NCI-H1105 treated with DMSO at 0.1 percent for 48 hours (cell line): Measurements from ENCODE around the gene CDC34.

ENCODE experiments used
- DNase-seq: peaks from one replicate; lab custom pipeline; 2025; lab: John Stamatoyannopoulos, UW

Gene CDC34

DNA sequence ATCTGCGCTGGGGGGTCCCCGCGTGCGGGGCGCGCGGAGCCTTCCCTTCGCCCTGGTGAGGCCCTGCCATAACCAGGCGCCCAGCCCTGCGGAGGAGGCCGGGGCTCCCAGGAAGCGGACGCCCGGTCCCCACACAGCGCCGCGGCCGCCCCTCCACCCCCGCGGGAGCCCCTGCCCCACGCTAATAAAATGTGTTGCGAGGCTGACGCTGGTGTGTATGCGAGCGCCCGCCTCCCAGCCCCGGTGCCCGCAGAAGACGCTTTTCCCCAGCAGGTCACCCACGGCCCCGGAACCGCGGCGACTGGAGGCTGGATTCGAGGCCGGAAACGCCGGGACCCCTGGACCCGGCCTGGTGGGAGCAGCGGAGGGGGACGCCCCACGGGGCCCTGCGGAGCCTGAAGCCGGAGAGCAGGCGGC lies 12.1 kb upstream of the CDC34 start:
- no peak for DNase-seq

DNA sequence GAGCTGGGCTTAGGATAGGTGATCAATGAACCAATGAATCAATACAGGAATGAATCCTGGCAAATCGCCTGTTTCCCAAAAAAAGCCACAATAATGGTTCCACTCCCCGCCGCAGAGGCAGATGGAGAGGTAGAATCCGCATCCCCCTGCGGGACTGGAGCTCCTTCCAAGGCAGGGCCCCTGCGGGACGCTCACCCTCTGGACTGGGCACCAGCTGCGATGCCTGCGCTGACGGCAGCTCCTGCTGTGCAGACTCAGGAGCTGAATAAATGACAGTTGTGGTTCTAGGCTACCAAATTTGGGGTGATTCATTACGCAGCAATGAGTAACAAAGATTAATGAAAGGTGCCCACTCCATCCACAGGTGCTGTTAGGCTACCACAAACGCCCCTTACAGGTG lies 8.8 kb upstream of the CDC34 start:
- no peak for DNase-seq

DNA sequence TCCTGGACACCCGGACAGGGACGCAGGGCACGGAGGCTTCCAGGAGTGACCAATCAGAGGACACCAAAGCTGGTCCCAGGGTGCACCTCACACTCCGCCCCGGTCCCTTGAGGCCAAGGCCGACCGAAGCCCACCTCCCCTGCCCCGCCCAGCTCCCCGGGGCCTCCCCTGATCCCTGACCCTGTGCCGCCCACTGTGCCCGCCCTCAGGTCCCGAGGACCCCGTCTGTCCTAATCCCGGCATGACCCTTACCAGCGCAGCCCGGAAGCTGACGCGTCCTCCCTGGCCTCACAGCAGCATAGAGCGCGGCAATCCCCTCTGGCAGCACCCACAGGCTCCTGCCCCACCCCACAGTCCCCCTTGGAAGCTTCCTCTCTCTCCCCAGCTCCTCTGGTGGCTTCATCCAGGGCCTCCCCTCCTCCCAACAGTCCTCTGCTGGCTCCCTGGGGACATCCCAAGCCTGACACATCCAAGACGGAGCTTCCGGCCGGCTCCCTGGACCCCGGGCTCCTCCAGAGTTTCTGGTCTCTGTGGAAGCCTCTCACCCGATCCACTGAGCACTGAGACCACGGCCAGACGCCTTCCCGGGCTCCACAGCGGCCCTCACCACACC lies 7.4 kb upstream of the CDC34 start:
- no peak for DNase-seq

GRCh38 chr19:525029-525428 lies 6.5 kb upstream of the CDC34 start:
- no peak for DNase-seq

- no peak for DNase-seq
Measured at GRCh38 chr19:525857-526419, 5.6 kb upstream of the CDC34 start.

GRCh38 chr19:530134-531008 lies 1.2 kb upstream of the CDC34 start:
- DNase-seq, result no peak

DNA sequence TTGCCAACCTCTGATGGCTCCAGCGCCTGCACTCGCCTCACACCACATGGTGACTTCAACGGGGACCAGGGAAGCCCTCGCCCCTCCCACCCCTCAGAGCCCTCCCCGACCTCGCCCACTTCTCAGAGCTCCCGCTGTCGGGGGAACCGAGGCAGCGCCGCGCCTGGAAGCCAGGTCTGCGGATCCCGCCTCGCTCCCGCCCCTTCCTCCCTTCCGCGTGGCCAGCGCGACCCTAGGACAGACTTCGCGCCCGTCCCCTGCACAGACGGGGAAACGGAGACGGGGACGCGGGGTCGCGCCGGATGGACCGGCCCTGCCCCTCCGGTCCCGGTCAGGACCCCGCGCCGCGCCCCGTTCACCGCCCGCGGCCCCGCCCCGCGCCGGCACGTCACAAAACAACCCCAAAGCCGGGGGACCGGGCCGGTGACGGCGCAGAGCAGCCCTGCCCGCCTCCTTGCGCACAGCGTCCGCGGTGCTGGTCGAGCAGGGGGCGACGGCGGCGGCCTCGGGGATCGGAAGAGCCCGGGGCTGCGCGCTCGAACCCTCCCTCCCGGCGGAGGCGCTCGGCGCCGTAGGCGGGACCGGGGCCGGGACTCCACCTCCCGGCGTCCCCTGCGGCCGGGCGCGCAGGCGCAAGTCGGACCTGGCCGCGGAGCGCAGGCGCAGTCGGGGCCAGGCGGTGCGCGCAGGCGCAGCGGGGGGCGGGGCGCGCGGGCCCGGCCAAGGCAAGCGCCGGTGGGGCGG lies 379 bp upstream of the CDC34 start:
- peak; percentile 84 for DNase-seq

- DNase-seq, result peak; percentile 66
Measured at GRCh38 chr19:532561-533363, 1.2 kb downstream of the CDC34 start.

- DNase-seq, result no peak
Measured at GRCh38 chr19:533364-534058, 2.0 kb downstream of the CDC34 start.

GRCh38 chr19:534088-534487 lies 2.5 kb downstream of the CDC34 start:
- DNase-seq, result no peak

GRCh38 chr19:535017-535835 lies 3.7 kb downstream of the CDC34 start:
- no peak for DNase-seq

- no peak for DNase-seq
Measured at GRCh38 chr19:536031-536880, 4.7 kb downstream of the CDC34 start.

DNA sequence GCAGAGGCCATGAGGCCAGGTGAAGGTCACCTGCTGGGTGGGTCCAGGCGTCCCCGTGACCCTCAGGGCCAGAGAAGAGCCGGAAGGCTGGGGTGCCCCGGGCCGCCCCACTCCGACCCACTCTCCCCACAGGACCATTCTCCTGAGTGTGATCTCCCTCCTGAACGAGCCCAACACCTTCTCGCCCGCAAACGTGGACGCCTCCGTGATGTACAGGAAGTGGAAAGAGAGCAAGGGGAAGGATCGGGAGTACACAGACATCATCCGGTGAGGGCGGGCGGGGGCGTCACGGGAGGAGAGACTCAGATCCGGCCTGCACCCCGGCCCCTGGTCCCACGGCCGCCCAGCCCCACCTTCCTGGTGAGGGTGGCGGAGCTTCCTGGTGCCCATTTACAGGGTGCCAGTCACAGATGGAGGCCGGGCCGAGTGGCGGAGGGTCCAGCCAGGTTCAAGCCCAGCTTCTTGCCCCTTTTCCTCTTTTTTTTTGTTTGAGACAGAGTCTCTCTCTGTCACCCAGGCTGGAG lies 5.4 kb downstream of the CDC34 start:
- no peak for DNase-seq

DNA sequence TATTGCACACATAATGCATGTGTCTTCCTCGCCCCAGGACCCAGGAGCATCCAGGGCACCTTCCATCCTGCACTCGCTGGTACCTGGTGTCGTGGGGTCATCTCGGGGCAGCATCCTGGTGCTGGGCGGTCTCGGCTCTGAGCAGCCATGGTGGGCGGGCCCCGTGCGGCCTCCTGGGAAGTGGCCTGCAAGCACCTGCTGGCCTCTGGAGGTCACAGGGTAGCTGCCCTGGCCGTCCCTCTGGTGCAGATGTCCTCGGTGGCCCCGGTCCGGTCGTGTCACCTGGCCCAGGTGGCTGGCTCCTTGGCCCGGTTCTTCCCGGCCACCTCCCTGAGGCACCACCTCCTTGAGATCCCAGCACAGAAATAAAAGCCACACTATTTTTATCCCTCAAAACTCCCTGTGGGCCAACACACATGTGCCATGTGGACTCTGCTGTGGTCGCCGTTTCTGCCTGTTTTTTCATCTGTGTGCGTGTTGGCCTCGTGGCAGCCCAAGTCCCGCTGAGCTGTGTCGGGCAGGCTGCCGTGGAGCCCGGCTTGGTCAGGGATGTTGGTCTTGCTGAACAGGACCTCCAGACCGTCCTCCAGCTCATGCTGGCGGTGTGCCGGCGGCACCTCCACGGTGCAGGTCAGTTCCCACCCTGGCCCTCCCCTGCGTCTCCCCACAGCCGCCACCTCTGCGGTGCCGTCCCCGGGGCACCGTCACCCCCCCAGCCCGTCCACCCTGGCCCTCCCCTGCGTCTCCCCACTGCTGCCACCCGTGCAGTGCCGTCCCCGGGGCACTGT lies 7.3 kb downstream of the CDC34 start:
- DNase-seq, result no peak

GRCh38 chr19:539429-540030 lies 8.0 kb downstream of the CDC34 start:
- DNase-seq, result no peak

GRCh38 chr19:540867-541637 lies 9.5 kb downstream of the CDC34 start:
- no peak for DNase-seq

DNA sequence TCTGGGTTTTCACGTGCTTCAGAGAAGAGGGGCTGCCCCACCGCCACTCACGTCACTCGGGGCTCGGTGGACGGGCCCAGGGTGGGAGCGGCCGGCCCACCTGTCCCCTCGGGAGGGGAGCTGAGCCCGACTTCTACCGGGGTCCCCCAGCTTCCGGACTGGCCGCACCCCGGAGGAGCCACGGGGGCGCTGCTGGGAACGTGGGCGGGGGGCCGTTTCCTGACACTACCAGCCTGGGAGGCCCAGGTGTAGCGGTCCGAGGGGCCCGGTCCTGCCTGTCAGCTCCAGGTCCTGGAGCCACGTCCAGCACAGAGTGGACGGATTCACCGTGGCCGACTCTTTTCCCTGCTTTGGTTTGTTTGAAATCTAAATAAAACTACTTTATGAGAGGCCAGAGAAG lies 10.1 kb downstream of the CDC34 start:
- no peak for DNase-seq
